ENCODE measurements around the gene RAB31. TPM values are rescaled to one million over a fixed set of nuclear protein-coding genes. Genes with fewer than 3 reads are reported as not detected.
"Not testable (repeated sequence)": the region's sequence is repeated elsewhere in the genome, so short reads cannot be mapped to it uniquely, and the experiment has no call there.

Gene RAB31
- 47.8 TPM for total RNA-seq

- peaks cover 7% of the 10 kb centered on the region for H3K27me3 ChIP-seq (ENCODE audit: insufficient read depth, low read length)
- H3K9me3 ChIP-seq (ENCODE audit: low read depth, low read length) = no peaks in the 10 kb centered on the region
- peak within 1 kb of the TSS; percentile 67 for H3K4me3 ChIP-seq (ENCODE audit: low read length)
- H3K4me1 ChIP-seq (ENCODE audit: insufficient read depth, low read length) = peaks cover 64% of the 10 kb centered on the region
These were observed at the start of gene RAB31 for GRCh38 chr18:9708057-9708433. Gene RAB31, plus strand, starts transcription at chr18:9708301. Its CDS starts 105 bp downstream, at chr18:9708406.

GRCh38 chr18:9659499-9660375 is 48.4 kb upstream of the RAB31 start:
- H3K4me3 ChIP-seq (ENCODE audit: low read length) = no peak overlapping the region
- no peaks in the 10 kb centered on the region for H3K4me1 ChIP-seq (ENCODE audit: insufficient read depth, low read length)
- no peaks in the 10 kb centered on the region for H3K9me3 ChIP-seq (ENCODE audit: low read depth, low read length)
- H3K27me3 ChIP-seq (ENCODE audit: insufficient read depth, low read length) = no peaks in the 10 kb centered on the region

GRCh38 chr18:9661564-9661963 is 46.5 kb upstream of the RAB31 start:
- Histone ChIP-seq H3K27me3 (ENCODE audit: insufficient read depth, low read length) (no peaks in the 10 kb centered on the region), H3K4me1 (ENCODE audit: insufficient read depth, low read length) (no peaks in the 10 kb centered on the region), H3K4me3 (ENCODE audit: low read length) (no peak overlapping the region), H3K9me3 (ENCODE audit: low read depth, low read length) (no peaks in the 10 kb centered on the region)

- no peak overlapping the region for H3K4me3 ChIP-seq (ENCODE audit: low read length)
- no peaks in the 10 kb centered on the region for H3K4me1 ChIP-seq (ENCODE audit: insufficient read depth, low read length)
- H3K27me3 ChIP-seq (ENCODE audit: insufficient read depth, low read length) = no peaks in the 10 kb centered on the region
- H3K9me3 ChIP-seq (ENCODE audit: low read depth, low read length) = no peaks in the 10 kb centered on the region
These were observed 44.7 kb upstream of the RAB31 start for GRCh38 chr18:9663377-9663776.

GRCh38 chr18:9665314-9665713 is 42.8 kb upstream of the RAB31 start:
- Histone ChIP-seq H3K4me1 (ENCODE audit: insufficient read depth, low read length) (no peaks in the 10 kb centered on the region), H3K4me3 (ENCODE audit: low read length) (no peak overlapping the region), H3K9me3 (ENCODE audit: low read depth, low read length) (no peaks in the 10 kb centered on the region), H3K27me3 (ENCODE audit: insufficient read depth, low read length) (no peaks in the 10 kb centered on the region)

GRCh38 chr18:9666548-9666947 is 41.6 kb upstream of the RAB31 start:
- Histone ChIP-seq H3K4me1 (ENCODE audit: insufficient read depth, low read length) (no peaks in the 10 kb centered on the region), H3K4me3 (ENCODE audit: low read length) (no peak overlapping the region), H3K27me3 (ENCODE audit: insufficient read depth, low read length) (no peaks in the 10 kb centered on the region), H3K9me3 (ENCODE audit: low read depth, low read length) (no peaks in the 10 kb centered on the region)

- peaks cover 15% of the 10 kb centered on the region for H3K4me1 ChIP-seq (ENCODE audit: insufficient read depth, low read length)
- H3K4me3 ChIP-seq (ENCODE audit: low read length) = no peak overlapping the region
- no peaks in the 10 kb centered on the region for H3K27me3 ChIP-seq (ENCODE audit: insufficient read depth, low read length)
- no peaks in the 10 kb centered on the region for H3K9me3 ChIP-seq (ENCODE audit: low read depth, low read length)
These were observed 39.1 kb upstream of the RAB31 start for GRCh38 chr18:9669016-9669415.

GRCh38 chr18:9671214-9671613 is 36.9 kb upstream of the RAB31 start:
- Histone ChIP-seq H3K4me3 (ENCODE audit: low read length) (no peak overlapping the region), H3K4me1 (ENCODE audit: insufficient read depth, low read length) (peaks cover 15% of the 10 kb centered on the region), H3K9me3 (ENCODE audit: low read depth, low read length) (no peaks in the 10 kb centered on the region), H3K27me3 (ENCODE audit: insufficient read depth, low read length) (no peaks in the 10 kb centered on the region)

- no peaks in the 10 kb centered on the region for H3K9me3 ChIP-seq (ENCODE audit: low read depth, low read length)
- H3K4me3 ChIP-seq (ENCODE audit: low read length) = no peak overlapping the region
- H3K27me3 ChIP-seq (ENCODE audit: insufficient read depth, low read length) = no peaks in the 10 kb centered on the region
- H3K4me1 ChIP-seq (ENCODE audit: insufficient read depth, low read length) = peaks cover 15% of the 10 kb centered on the region
These were observed 34.5 kb upstream of the RAB31 start for GRCh38 chr18:9673296-9674251.

GRCh38 chr18:9678216-9678615 is 29.9 kb upstream of the RAB31 start:
- H3K9me3 ChIP-seq (ENCODE audit: low read depth, low read length); H3K4me3 ChIP-seq (ENCODE audit: low read length); H3K4me1 ChIP-seq (ENCODE audit: insufficient read depth, low read length); H3K27me3 ChIP-seq (ENCODE audit: insufficient read depth, low read length): not testable (repeated sequence)

GRCh38 chr18:9679125-9679524 is 29.0 kb upstream of the RAB31 start:
- Histone ChIP-seq H3K4me3 (ENCODE audit: low read length) (no peak overlapping the region), H3K27me3 (ENCODE audit: insufficient read depth, low read length) (peaks cover 3% of the 10 kb centered on the region), H3K9me3 (ENCODE audit: low read depth, low read length) (no peaks in the 10 kb centered on the region), H3K4me1 (ENCODE audit: insufficient read depth, low read length) (peaks cover 3% of the 10 kb centered on the region)

- H3K4me1 ChIP-seq (ENCODE audit: insufficient read depth, low read length) = peaks cover 21% of the 10 kb centered on the region
- no peak overlapping the region for H3K4me3 ChIP-seq (ENCODE audit: low read length)
- H3K9me3 ChIP-seq (ENCODE audit: low read depth, low read length) = no peaks in the 10 kb centered on the region
- peaks cover 3% of the 10 kb centered on the region for H3K27me3 ChIP-seq (ENCODE audit: insufficient read depth, low read length)
These were observed 26.9 kb upstream of the RAB31 start for GRCh38 chr18:9681217-9681616.

- Histone ChIP-seq H3K4me1 (ENCODE audit: insufficient read depth, low read length) (peaks cover 21% of the 10 kb centered on the region), H3K9me3 (ENCODE audit: low read depth, low read length) (no peaks in the 10 kb centered on the region), H3K4me3 (ENCODE audit: low read length) (no peak overlapping the region), H3K27me3 (ENCODE audit: insufficient read depth, low read length) (peaks cover 3% of the 10 kb centered on the region)
These were observed 25.5 kb upstream of the RAB31 start for GRCh38 chr18:9682572-9682971.

GRCh38 chr18:9683418-9684396 is 24.4 kb upstream of the RAB31 start:
- H3K4me3 ChIP-seq (ENCODE audit: low read length) = no peak overlapping the region
- H3K27me3 ChIP-seq (ENCODE audit: insufficient read depth, low read length) = peaks cover 3% of the 10 kb centered on the region
- H3K9me3 ChIP-seq (ENCODE audit: low read depth, low read length) = no peaks in the 10 kb centered on the region
- H3K4me1 ChIP-seq (ENCODE audit: insufficient read depth, low read length) = peaks cover 21% of the 10 kb centered on the region
